Keratinocyte (primary cell): ENCODE results near the gene FRMPD2. TPM values are rescaled to one million over a fixed set of nuclear protein-coding genes. Genes with fewer than 3 reads are reported as not detected.

Source experiments
- DNase-seq: peaks from one replicate; pipeline ENCODE4 v3.0.0-alpha.2; 2011; ENCODE audit warnings: low read depth, missing footprints, low spot score
- FAIRE-seq: peaks from 2 replicates; lab custom pipeline; 2011; peaks lifted over from hg19 to GRCh38; lab: Jason Lieb, UNC
- H2AFZ ChIP-seq: 2 replicates; pipeline ENCODE4 v1.6.0; 2012; ENCODE audit warnings: low read length, control low read depth, inconsistent platforms; ENCODE audit not compliant: control insufficient read depth
- H3K27ac ChIP-seq: 2 replicates; pipeline ENCODE4 v1.5.1; 2011; ENCODE audit warnings: low read length; ENCODE audit not compliant: control insufficient read depth, insufficient read depth
- H3K27me3 ChIP-seq: 3 replicates; pipeline ENCODE4 v1.6.0; 2011; ENCODE audit warnings: low read length; ENCODE audit not compliant: control insufficient read depth, insufficient read depth; ENCODE audit errors: extremely low read depth
- H3K36me3 ChIP-seq, 2 experiments: 2 replicates in 1 of 2; 3 replicates in 1 of 2; pipeline ENCODE4 v1.5.1; 2011; ENCODE audit warnings: low read length in 2 of 2, mild to moderate bottlenecking in 1 of 2; ENCODE audit not compliant: control insufficient read depth in 2 of 2, insufficient read depth in 2 of 2; ENCODE audit errors: extremely low read depth in 1 of 2
- H3K4me1 ChIP-seq: 3 replicates; pipeline ENCODE4 v1.5.1; 2011; ENCODE audit warnings: low read length; ENCODE audit not compliant: control insufficient read depth, insufficient read depth; ENCODE audit errors: extremely low read depth
- H3K4me2 ChIP-seq: 3 replicates; pipeline ENCODE4 v1.6.0; 2011; ENCODE audit warnings: low read depth, low read length; ENCODE audit not compliant: control insufficient read depth, insufficient read depth; ENCODE audit errors: extremely low read depth
- H3K4me3 ChIP-seq, 3 experiments: fragments of 200-600 bp in 1 of 3; sonication (generic) in 1 of 3; 2 replicates in 2 of 3; 3 replicates in 1 of 3; pipeline ENCODE4 v1.5.1; 2011 to 2016; ENCODE audit warnings: low read length in 3 of 3, mild to moderate bottlenecking in 3 of 3, control low read depth in 2 of 3, inconsistent platforms in 1 of 3, low read depth in 1 of 3, mixed read lengths in 1 of 3, mixed run types in 1 of 3, moderate library complexity in 1 of 3; ENCODE audit not compliant: control insufficient read depth in 2 of 3, insufficient read depth in 2 of 3; ENCODE audit errors: extremely low read depth in 1 of 3
- H3K79me2 ChIP-seq: 2 replicates; pipeline ENCODE4 v1.6.0; 2012; ENCODE audit warnings: low read length; ENCODE audit not compliant: control insufficient read depth, insufficient read depth
- H3K9ac ChIP-seq: 3 replicates; pipeline ENCODE4 v1.6.0; 2011; ENCODE audit warnings: low read length; ENCODE audit not compliant: control insufficient read depth, insufficient read depth; ENCODE audit errors: extremely low read depth
- H3K9me1 ChIP-seq: 3 replicates; pipeline ENCODE4 v1.6.0; 2011; ENCODE audit warnings: low read length; ENCODE audit not compliant: control insufficient read depth, insufficient read depth; ENCODE audit errors: extremely low read depth
- H3K9me3 ChIP-seq: 2 replicates; pipeline ENCODE4 v1.5.1; 2012; ENCODE audit warnings: low read depth, low read length; ENCODE audit not compliant: control insufficient read depth
- H4K20me1 ChIP-seq: 3 replicates; pipeline ENCODE4 v1.6.0; 2011; ENCODE audit warnings: low read length; ENCODE audit not compliant: control insufficient read depth, insufficient read depth; ENCODE audit errors: extremely low read depth
- EZH2 ChIP-seq: IDR thresholded peaks from one replicate; pipeline ENCODE4 v1.6.1; 2012; ENCODE audit warnings: inconsistent platforms, mild to moderate bottlenecking, low read length, moderate library complexity
- dilution Hi-C: fragments of 300-500 bp; cut with MboI; formaldehyde crosslinking; loops from one replicate; pipeline ENCODE4 v1.7.0; 2020; ENCODE audit warnings: low sequenced_read_pairs; ENCODE audit not compliant: extremely low pct_ligation_motif_present
- polyA plus RNA-seq, 5 experiments: library from polyadenylated mRNA; depleted of rRNA in 3 of 5; stranded (reverse) in 3 of 5; stranded (forward) in 1 of 5; unstranded in 1 of 5; fragments of >200 nt; gene quantifications; 1 replicate in 1 of 5; 2 replicates in 3 of 5; 3 replicates in 1 of 5; pipeline versions ENCODE4 v1.2.1 to v1.2.3, GENCODE V29; 2011 to 2012; ENCODE audit warnings: missing spikeins in 2 of 5, low read depth in 1 of 5, low replicate concordance in 1 of 5
- TF ChIP-seq, protein P1 (sequence below), 3 experiments: IDR thresholded peaks in 1 of 3; conservative IDR thresholded peaks in 1 of 3; optimal IDR thresholded peaks in 1 of 3; 2 replicates in 2 of 3; 3 replicates in 1 of 3; pipeline versions ENCODE3 to v1.5.1; 2011; ENCODE audit warnings: low read length in 3 of 3, mild to moderate bottlenecking in 3 of 3, moderate library complexity in 2 of 3, control low read depth in 1 of 3, inconsistent platforms in 1 of 3; ENCODE audit not compliant: insufficient read depth in 2 of 3; ENCODE audit errors: extremely low read depth in 1 of 3

Gene FRMPD2
- polyA plus RNA-seq, 1 donor (not counting 4 experiments of a cell fraction or from before 2014, with no cell fraction given) = not detected

DNA sequence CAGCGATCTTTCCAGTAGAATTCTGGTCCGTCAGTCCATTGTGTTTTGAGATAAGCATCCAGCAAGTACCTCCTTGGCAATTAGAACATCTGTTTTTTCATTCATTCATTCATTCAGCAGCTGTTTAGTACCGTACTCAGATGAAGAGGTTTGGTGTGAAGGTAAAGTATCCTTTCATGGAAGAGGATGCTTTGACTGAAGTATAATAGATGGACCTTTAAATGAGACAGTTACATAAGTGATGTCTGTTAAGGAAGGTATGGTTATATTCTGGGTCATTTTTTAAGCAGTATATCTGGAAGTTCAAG is 33.2 kb upstream of the FRMPD2 start:
- no peak for FAIRE-seq
- H3K9me1 ChIP-seq = peaks cover 4% of the 10 kb centered on the region
- no peaks in the 10 kb centered on the region for H3K36me3 ChIP-seq
- H3K27me3 ChIP-seq = no peaks in the 10 kb centered on the region
- peaks cover 36% of the 10 kb centered on the region for H3K79me2 ChIP-seq
- H4K20me1 ChIP-seq = no peaks in the 10 kb centered on the region
- TF ChIP-seq, protein P1, sequence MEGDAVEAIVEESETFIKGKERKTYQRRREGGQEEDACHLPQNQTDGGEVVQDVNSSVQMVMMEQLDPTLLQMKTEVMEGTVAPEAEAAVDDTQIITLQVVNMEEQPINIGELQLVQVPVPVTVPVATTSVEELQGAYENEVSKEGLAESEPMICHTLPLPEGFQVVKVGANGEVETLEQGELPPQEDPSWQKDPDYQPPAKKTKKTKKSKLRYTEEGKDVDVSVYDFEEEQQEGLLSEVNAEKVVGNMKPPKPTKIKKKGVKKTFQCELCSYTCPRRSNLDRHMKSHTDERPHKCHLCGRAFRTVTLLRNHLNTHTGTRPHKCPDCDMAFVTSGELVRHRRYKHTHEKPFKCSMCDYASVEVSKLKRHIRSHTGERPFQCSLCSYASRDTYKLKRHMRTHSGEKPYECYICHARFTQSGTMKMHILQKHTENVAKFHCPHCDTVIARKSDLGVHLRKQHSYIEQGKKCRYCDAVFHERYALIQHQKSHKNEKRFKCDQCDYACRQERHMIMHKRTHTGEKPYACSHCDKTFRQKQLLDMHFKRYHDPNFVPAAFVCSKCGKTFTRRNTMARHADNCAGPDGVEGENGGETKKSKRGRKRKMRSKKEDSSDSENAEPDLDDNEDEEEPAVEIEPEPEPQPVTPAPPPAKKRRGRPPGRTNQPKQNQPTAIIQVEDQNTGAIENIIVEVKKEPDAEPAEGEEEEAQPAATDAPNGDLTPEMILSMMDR (optimal IDR thresholded peaks at IDR 0.05 in 1 of 3, IDR thresholded peaks at IDR 0.05 in 1 of 3, conservative IDR thresholded peaks at IDR 0.05 in 1 of 3; ENCODE audit: extremely low read depth in 1 of 3, insufficient read depth in 2 of 3, low read length in 3 of 3) = no peak
- no peak for TF ChIP-seq EZH2
- peak overlapping the region; percentile 79 for H3K9ac ChIP-seq
- no peak overlapping the region for H3K27ac ChIP-seq
- peak overlapping the region; percentile 89 for H3K4me2 ChIP-seq
- DNase-seq = no peak
- H3K4me1 ChIP-seq = peaks cover 19% of the 10 kb centered on the region
- dilution Hi-C loops = no loop called here
- H3K9me3 ChIP-seq = no peaks in the 10 kb centered on the region
- peak overlapping the region; percentile 82 to 89 (median 84) for H3K4me3 ChIP-seq
- H2AFZ ChIP-seq = no peak overlapping the region

GRCh38 chr10:48306870-48307710 is 32.6 kb upstream of the FRMPD2 start:
- H3K4me3 ChIP-seq = peak overlapping the region; percentile 82 to 89 (median 84)
- H3K27me3 ChIP-seq = no peaks in the 10 kb centered on the region
- no peak for TF ChIP-seq EZH2
- TF ChIP-seq, protein P1 (optimal IDR thresholded peaks at IDR 0.05 in 1 of 3, IDR thresholded peaks at IDR 0.05 in 1 of 3, conservative IDR thresholded peaks at IDR 0.05 in 1 of 3; ENCODE audit: extremely low read depth in 1 of 3, insufficient read depth in 2 of 3, low read length in 3 of 3) = no peak
- no peaks in the 10 kb centered on the region for H3K9me3 ChIP-seq
- DNase-seq (no peak), FAIRE-seq (no peak)
- H4K20me1 ChIP-seq = no peaks in the 10 kb centered on the region
- H3K36me3 ChIP-seq = no peaks in the 10 kb centered on the region
- H3K79me2 ChIP-seq = peaks cover 31% of the 10 kb centered on the region
- peak overlapping the region; percentile 79 for H3K9ac ChIP-seq
- peaks cover 4% of the 10 kb centered on the region for H3K9me1 ChIP-seq
- peak overlapping the region; percentile 89 for H3K4me2 ChIP-seq
- H3K4me1 ChIP-seq = peaks cover 19% of the 10 kb centered on the region
- peak overlapping the region; percentile 66 for H2AFZ ChIP-seq
- dilution Hi-C loops = no loop called here
- H3K27ac ChIP-seq = peak overlapping the region; percentile 60
